HG02642 (cell line): ENCODE measurements around the gene NRP1.
"Not testable (repeated sequence)": the region's sequence is repeated elsewhere in the genome, so short reads cannot be mapped to it uniquely, and the experiment has no call there.

ENCODE experiments used
- ATAC-seq: cut with Tn5 transposase; IDR thresholded peaks from one replicate; pipeline ENCODE4 v1.9.1; 2021; ENCODE audit warnings: mild to moderate bottlenecking; ENCODE audit not compliant: unreplicated experiment, poor library complexity

The NRP1 gene

DNA sequence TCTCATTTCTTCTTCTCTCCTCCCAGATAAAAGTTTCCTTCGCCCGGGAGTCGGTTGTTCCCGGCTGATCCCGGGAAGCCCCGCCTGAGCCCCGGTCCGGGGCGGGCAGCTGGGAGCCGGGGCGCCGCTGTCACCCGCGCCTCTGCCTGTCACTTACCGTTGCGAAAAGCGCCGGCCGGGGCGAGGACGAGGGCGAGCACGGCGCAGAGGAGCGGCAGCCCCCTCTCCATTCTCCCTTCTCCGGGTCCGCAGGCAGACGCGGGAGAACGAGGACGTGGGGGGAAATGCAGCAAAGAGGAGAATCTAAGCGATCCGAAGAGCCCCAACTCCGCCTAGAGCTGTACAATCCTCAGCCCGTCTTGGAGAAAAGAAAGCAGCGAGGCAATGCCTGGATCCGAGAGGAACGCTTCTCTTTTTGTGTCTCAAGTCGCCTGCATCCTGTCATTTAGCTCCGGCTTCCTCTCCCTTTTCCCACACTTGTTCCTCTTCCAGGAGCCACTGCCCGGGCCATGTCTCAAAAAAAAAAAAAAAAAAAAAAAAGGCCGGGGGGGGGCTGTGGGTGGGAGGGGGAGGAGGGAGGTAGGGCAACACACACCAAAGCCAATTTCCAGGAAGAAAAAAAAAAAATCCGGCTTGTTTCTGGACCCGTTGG lies at the start of gene NRP1:
Gene NRP1 (minus strand): TSS at position 515 of the 652 bp plus-strand sequence. CDS start 285 bp downstream, at position 230.
- ATAC-seq, result peak; percentile 37

DNA sequence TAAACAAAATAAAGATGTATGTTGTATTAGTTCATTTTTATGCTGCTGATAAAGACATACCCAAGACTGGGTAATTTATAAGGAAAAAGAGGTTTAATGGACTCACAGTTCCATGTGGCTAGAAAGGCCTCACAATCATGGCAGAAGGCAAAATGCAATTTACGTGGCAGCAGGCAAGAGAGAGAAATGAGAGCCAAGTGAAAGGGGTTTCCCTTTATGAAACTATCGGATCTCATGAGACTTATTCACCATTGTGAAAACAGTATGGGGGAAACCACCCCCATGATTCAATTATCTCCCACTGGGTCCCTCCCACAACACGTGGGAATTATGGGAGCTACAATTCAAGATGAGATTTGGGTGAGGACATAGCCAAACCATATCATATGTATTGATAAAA lies 49.7 kb upstream of the NRP1 start:
- ATAC-seq, result not testable (repeated sequence)

GRCh38 chr10:33382921-33383713 lies 48.6 kb upstream of the NRP1 start:
- ATAC-seq, result no peak

DNA sequence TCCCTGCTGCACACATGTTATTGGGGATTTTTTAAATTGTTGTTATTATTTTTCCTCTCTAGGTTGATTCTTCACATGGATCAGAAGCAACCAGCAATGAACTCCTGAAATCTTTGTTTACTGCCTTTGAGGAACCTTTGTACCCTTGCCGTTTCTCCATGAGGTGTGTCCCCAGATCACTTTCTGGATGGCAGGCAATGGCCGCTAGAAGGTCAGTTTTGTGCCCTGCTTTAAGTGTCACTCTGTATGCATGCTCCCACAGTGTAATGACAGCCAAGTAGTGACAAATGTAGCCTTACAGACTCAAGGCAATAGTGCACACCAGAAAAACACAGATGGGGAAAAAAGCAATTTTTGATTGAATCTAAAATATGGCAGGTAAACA lies 47.7 kb upstream of the NRP1 start:
- no peak for ATAC-seq

DNA sequence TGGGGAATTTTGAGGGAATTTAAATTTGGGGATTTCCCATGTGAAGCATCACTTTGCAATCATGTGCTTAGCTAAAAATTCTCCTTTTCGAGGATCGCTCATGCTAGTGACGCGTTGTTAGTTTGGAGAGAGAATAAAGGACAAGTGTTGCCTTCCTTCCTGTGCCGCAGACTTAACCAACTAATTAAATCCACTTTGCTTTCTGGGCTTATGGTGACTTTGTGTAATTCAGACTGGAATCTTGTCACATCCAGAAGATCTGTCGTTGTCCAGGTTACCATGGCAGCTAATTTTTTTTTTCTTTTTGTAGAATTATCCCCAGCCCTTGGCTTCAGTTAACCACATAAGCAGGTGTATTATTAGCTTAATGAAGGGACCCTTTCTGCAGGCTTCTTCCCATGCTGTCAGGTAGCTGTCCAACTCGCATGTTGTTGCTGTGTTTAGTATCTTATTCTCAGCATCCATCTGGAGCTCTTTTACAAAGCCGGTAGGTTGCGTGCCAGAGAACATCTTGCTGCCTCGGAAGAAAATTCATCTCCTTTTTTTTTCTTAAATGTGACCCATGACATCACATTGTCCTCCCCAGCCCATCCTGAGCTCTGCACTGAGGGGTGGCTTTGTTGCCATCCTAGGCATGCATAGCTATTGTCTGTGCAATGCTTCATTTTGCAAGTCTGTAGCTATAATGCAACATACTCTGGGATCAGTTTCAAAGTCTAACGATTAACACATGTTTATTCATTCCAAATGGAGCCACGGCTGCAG lies 47.2 kb upstream of the NRP1 start:
- ATAC-seq, result no peak

DNA sequence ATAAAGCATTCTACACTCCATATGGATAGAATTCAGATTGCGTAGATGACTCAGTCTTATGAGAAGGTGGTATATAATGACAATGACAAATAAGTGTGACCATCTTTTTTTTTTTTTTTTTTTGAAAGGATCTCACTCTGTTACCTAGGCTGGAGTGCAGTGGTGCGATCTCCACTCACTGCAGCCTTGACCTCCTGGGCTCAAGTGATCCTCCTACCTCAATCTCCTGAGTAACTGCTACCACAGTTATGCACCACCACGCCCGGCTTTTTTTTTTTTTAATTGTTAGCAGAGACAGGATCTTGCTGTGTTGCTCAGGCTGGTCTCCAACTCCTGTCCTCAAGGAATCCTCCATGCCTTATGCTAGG lies 43.2 kb upstream of the NRP1 start:
- no peak for ATAC-seq

GRCh38 chr10:33376976-33377657 lies 42.6 kb upstream of the NRP1 start:
- no peak for ATAC-seq

DNA sequence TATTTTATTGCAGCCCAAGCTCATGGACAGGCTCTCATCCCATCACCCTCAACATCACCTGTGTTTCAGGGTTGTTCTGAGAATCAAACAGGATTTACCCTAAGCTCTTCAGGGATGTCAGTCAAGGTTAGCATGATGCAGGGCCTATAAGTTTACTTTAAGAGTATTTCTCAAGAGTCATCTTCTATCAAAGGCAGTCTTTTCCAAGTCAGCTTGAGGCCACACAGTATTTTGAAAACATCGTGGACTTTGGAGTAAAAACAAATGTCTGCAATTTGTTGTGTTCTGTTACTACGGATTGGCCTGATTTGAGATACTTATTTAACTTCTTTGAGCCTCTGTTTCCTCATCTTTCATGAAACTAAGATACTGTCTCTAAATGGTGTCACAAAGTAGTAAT lies 42.0 kb upstream of the NRP1 start:
- no peak for ATAC-seq

- no peak for ATAC-seq
Measured at GRCh38 chr10:33373263-33373662, 38.8 kb upstream of the NRP1 start.

GRCh38 chr10:33371234-33371633 lies 36.8 kb upstream of the NRP1 start:
- ATAC-seq, result no peak

GRCh38 chr10:33370434-33370930 lies 36.0 kb upstream of the NRP1 start:
- ATAC-seq, result no peak

DNA sequence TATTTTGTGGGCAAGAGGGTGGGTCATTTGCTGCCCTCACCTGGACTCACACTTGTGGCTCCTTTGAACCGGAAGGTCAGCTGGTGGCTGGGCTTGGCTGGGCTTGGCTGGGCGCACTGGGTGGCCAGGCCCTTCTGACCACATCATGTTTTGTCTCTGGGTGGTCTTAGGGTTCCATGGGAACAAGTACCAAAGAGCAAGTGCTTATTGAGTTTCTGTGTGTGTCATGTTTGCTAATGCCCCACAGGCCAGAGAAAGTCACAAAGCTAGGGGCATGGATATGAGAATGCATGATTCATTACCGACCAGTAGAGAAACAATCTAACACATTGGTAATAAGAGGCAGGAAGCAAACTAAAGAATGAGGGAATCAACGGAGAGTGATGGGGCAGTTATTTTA lies 33.6 kb upstream of the NRP1 start:
- ATAC-seq, result no peak

- no peak for ATAC-seq
Measured at GRCh38 chr10:33365871-33366411, 31.5 kb upstream of the NRP1 start.

DNA sequence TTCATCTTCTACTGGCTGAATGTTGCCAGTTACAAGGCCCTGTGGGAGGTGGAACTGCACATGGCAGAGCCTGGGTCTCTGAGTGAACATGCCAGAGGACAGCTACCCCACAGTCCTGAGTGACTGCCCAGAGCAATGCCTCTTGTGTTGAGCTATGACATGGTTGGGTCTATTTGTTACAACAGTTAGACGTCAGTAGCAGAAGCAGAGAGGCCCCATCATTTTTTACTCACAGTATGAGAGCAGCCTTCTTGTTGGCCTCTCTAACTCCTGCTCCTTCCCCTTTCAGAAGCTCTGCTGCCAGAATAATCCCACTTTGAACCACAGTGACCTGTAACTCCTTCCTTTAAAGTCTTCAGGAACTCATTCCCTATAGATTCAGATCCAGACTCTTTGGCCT lies 30.8 kb upstream of the NRP1 start:
- ATAC-seq, result no peak

GRCh38 chr10:33363106-33363505 lies 28.6 kb upstream of the NRP1 start:
- ATAC-seq, result no peak

GRCh38 chr10:33358016-33358415 lies 23.5 kb upstream of the NRP1 start:
- no peak for ATAC-seq

GRCh38 chr10:33355274-33355673 lies 20.8 kb upstream of the NRP1 start:
- ATAC-seq, result no peak

DNA sequence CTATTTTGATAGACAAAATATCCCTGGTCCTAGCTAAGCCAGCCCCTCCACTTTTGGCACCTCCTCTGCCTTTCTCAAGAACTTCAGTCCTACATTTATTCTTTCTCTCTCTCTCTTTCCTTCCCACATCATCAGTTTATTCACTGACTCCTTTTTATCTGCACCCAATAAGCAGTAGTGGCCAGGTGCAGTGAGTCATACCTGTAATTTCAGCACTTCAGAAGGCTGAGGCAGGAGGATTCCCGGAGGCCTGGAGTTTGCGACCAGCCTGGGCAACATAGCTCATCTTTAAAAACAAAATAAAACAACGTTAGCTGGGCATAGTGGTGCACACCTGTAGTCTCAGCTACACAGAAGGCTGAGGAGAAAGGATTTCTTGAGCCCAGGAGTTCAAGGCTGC lies 19.4 kb upstream of the NRP1 start:
- ATAC-seq, result no peak

DNA sequence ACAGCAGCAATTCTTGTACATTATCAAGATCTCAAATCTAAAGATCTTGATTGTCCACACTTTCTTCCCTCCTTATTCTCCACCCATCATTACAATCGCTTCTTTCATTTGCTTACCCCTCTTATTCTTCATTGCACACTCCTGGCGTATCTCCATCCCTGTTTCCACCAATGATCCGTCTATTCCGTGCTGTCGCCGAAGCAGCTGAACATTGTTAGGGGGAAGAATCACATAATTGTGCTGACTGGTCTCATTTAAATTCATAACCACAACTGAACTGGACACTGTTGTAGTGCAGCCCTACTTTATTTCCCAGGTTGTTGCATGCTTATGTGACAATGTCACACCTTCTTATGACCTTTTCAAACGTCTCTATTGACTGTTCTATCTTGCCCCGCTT lies 18.9 kb upstream of the NRP1 start:
- ATAC-seq, result no peak

GRCh38 chr10:33352615-33353014 lies 18.1 kb upstream of the NRP1 start:
- ATAC-seq, result no peak
